Measurements from ENCODE around the gene CRIM1. TPM values are rescaled to one million over a fixed set of nuclear protein-coding genes. Genes with fewer than 3 reads are reported as not detected.

Gene CRIM1
- total RNA-seq, 2 donors from 2014 or later: 2.2 to 15.5 TPM

GRCh38 chr2:36511858-36512603 lies 156.5 kb downstream of the CRIM1 start:
- ATAC-seq (replicated peaks): peak; percentile 47
- H3K4me3 Mint-ChIP-seq: no peak overlapping the region
- no peaks in the 10 kb centered on the region for H3K4me1 Mint-ChIP-seq
- H3K27me3 Mint-ChIP-seq: no peaks in the 10 kb centered on the region
- H3K9me3 Mint-ChIP-seq: no peaks in the 10 kb centered on the region
- peaks cover 45% of the 10 kb centered on the region for H3K36me3 Mint-ChIP-seq (ENCODE audit: low read depth)
- H3K27ac Mint-ChIP-seq: no peak overlapping the region

- H3K36me3 Mint-ChIP-seq (ENCODE audit: low read depth): peaks cover 45% of the 10 kb centered on the region
- H3K27me3 Mint-ChIP-seq: no peaks in the 10 kb centered on the region
- no peak overlapping the region for H3K27ac Mint-ChIP-seq
- ATAC-seq (replicated peaks): no peak
- no peaks in the 10 kb centered on the region for H3K9me3 Mint-ChIP-seq
- H3K4me1 Mint-ChIP-seq: no peaks in the 10 kb centered on the region
- H3K4me3 Mint-ChIP-seq: no peak overlapping the region
These were observed 157.1 kb downstream of the CRIM1 start for GRCh38 chr2:36512705-36513104.

- Mint-ChIP-seq H3K4me3 (no peak overlapping the region), H3K36me3 (ENCODE audit: low read depth) (peaks cover 45% of the 10 kb centered on the region), H3K27ac (no peak overlapping the region), H3K27me3 (no peaks in the 10 kb centered on the region), H3K4me1 (no peaks in the 10 kb centered on the region), H3K9me3 (no peaks in the 10 kb centered on the region)
- ATAC-seq (replicated peaks): peak; percentile 43
These were observed 158.1 kb downstream of the CRIM1 start for GRCh38 chr2:36513661-36514060.

DNA sequence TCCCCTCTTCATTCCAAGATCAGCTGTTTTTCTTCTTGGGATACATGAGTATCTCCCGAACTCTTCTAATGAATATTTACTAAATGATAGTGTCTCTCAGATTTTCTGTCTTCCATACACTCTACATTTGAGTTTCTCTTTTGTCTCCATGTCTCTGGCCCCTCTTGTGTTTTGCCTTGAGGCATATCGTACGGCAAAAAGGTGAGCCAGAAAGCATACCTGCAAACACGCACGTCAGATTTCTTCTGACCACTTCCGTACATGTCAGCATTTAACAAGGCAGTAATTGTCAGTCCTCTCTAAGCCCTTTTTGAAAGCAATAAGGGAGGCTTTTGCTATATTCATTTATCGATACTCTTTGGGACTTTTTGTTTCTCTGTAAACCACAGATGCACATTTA lies 160.0 kb downstream of the CRIM1 start:
- H3K4me3 Mint-ChIP-seq: no peak overlapping the region
- no peaks in the 10 kb centered on the region for H3K27me3 Mint-ChIP-seq
- peaks cover 59% of the 10 kb centered on the region for H3K36me3 Mint-ChIP-seq (ENCODE audit: low read depth)
- no peaks in the 10 kb centered on the region for H3K4me1 Mint-ChIP-seq
- no peaks in the 10 kb centered on the region for H3K9me3 Mint-ChIP-seq
- H3K27ac Mint-ChIP-seq: no peak overlapping the region
- no peak for ATAC-seq (replicated peaks)

GRCh38 chr2:36516136-36516870 lies 160.7 kb downstream of the CRIM1 start:
- Mint-ChIP-seq H3K9me3 (no peaks in the 10 kb centered on the region), H3K4me3 (no peak overlapping the region), H3K27ac (no peak overlapping the region), H3K36me3 (ENCODE audit: low read depth) (peaks cover 66% of the 10 kb centered on the region), H3K27me3 (no peaks in the 10 kb centered on the region), H3K4me1 (no peaks in the 10 kb centered on the region)
- no peak for ATAC-seq (replicated peaks)

DNA sequence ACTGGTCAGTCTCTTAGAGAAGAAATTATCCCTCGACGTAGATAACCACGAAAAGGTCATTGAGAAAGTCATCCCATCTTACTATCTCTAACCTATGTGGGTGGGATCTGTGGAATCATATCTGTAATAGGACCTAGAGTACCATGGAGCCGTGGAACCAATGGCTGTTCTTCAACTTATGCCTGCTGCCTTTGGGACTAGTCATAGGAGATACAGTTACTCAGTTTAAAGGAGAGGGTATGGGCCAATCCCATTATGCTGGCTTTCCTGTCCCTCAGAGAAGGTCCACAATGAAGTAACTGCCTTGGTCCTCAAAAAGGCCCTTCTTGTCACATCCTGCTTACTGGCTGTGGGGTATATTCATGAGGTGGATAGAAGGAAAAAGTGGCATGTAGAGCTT lies 164.9 kb downstream of the CRIM1 start:
- Mint-ChIP-seq H3K27ac (no peak overlapping the region), H3K36me3 (ENCODE audit: low read depth) (peaks cover 57% of the 10 kb centered on the region), H3K27me3 (no peaks in the 10 kb centered on the region), H3K4me3 (no peak overlapping the region), H3K4me1 (no peaks in the 10 kb centered on the region), H3K9me3 (no peaks in the 10 kb centered on the region)
- no peak for ATAC-seq (replicated peaks)

DNA sequence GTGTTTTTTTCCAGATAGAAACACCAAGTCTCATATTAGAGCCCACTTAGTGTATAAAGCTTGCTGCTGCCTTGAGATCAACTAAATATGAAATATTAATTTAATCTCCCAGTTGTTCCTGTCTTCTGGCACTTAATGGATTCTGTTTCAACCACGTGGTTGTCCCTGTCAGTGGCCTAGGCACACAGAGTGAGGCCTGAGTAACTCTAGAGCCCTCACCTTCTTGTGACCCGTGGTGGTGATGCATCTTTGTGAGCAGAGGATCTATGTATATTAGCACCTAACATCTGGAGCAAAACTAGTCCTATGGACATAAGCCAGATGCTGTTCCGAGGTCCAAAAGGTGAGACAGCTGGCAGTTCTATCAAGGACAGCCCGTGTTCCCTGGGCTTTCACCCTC lies 167.6 kb downstream of the CRIM1 start:
- H3K4me1 Mint-ChIP-seq: no peaks in the 10 kb centered on the region
- no peaks in the 10 kb centered on the region for H3K9me3 Mint-ChIP-seq
- H3K27me3 Mint-ChIP-seq: no peaks in the 10 kb centered on the region
- no peak overlapping the region for H3K27ac Mint-ChIP-seq
- no peak for ATAC-seq (replicated peaks)
- H3K36me3 Mint-ChIP-seq (ENCODE audit: low read depth): peaks cover 46% of the 10 kb centered on the region
- no peak overlapping the region for H3K4me3 Mint-ChIP-seq

DNA sequence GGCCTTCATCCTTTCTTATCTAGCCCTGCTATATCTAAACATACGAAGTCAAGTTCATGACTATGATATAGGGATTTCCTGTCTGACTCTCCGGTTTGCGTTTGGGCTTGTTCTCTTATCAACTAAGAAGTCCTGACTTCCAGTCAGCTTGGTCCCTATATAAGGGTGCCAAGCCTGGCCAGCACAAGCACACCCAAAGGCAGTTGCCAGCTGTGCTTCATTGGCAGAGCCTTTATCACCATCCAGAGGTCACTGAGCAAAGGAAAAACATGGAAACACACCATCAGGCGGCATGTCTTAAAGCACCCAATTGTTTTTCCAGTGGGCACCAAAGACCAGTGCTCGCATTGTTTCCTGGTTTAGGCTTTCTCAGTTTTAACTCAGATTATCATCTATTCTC lies 169.7 kb downstream of the CRIM1 start:
- H3K36me3 Mint-ChIP-seq (ENCODE audit: low read depth): peaks cover 32% of the 10 kb centered on the region
- no peak overlapping the region for H3K4me3 Mint-ChIP-seq
- no peaks in the 10 kb centered on the region for H3K27me3 Mint-ChIP-seq
- no peaks in the 10 kb centered on the region for H3K9me3 Mint-ChIP-seq
- no peak for ATAC-seq (replicated peaks)
- no peaks in the 10 kb centered on the region for H3K4me1 Mint-ChIP-seq
- H3K27ac Mint-ChIP-seq: no peak overlapping the region

GRCh38 chr2:36526226-36526625 lies 170.6 kb downstream of the CRIM1 start:
- no peak for ATAC-seq (replicated peaks)
- no peak overlapping the region for H3K27ac Mint-ChIP-seq
- H3K4me1 Mint-ChIP-seq: no peaks in the 10 kb centered on the region
- H3K27me3 Mint-ChIP-seq: no peaks in the 10 kb centered on the region
- H3K9me3 Mint-ChIP-seq: no peaks in the 10 kb centered on the region
- no peak overlapping the region for H3K4me3 Mint-ChIP-seq
- H3K36me3 Mint-ChIP-seq (ENCODE audit: low read depth): peaks cover 26% of the 10 kb centered on the region

- H3K27me3 Mint-ChIP-seq: no peaks in the 10 kb centered on the region
- no peak for ATAC-seq (replicated peaks)
- no peak overlapping the region for H3K4me3 Mint-ChIP-seq
- H3K27ac Mint-ChIP-seq: no peak overlapping the region
- H3K36me3 Mint-ChIP-seq (ENCODE audit: low read depth): peaks cover 9% of the 10 kb centered on the region
- H3K4me1 Mint-ChIP-seq: no peaks in the 10 kb centered on the region
- no peaks in the 10 kb centered on the region for H3K9me3 Mint-ChIP-seq
These were observed 172.7 kb downstream of the CRIM1 start for GRCh38 chr2:36528274-36528673.

- H3K36me3 Mint-ChIP-seq (ENCODE audit: low read depth): peaks cover 3% of the 10 kb centered on the region
- ATAC-seq (replicated peaks): no peak
- H3K4me1 Mint-ChIP-seq: no peaks in the 10 kb centered on the region
- no peak overlapping the region for H3K4me3 Mint-ChIP-seq
- H3K27ac Mint-ChIP-seq: no peak overlapping the region
- H3K9me3 Mint-ChIP-seq: no peaks in the 10 kb centered on the region
- H3K27me3 Mint-ChIP-seq: no peaks in the 10 kb centered on the region
These were observed 173.3 kb downstream of the CRIM1 start for GRCh38 chr2:36528766-36529392.

GRCh38 chr2:36530178-36530982 lies 174.8 kb downstream of the CRIM1 start:
- Mint-ChIP-seq H3K9me3 (no peaks in the 10 kb centered on the region), H3K27me3 (no peaks in the 10 kb centered on the region), H3K36me3 (ENCODE audit: low read depth) (no peaks in the 10 kb centered on the region), H3K4me3 (no peak overlapping the region), H3K27ac (no peak overlapping the region), H3K4me1 (no peaks in the 10 kb centered on the region)
- no peak for ATAC-seq (replicated peaks)

DNA sequence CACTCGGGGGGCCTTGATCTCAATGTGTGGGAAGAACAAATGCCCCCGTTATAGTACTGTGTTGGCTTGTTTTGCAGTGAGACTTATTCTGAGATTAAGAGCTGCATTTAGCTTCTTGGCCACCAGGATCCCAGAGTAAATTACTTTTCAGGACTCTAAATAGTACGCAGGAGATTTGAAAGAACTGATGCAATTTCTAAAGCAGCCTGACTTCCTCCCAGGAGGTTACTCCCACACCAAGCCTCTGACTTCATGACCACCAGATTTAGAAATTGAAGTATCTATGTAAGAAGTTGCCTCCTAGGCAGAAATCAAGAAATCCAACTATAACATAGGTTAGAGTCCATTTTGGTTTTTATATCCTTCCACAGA lies 175.4 kb downstream of the CRIM1 start:
- H3K27ac Mint-ChIP-seq: no peak overlapping the region
- H3K27me3 Mint-ChIP-seq: no peaks in the 10 kb centered on the region
- H3K4me3 Mint-ChIP-seq: no peak overlapping the region
- no peaks in the 10 kb centered on the region for H3K4me1 Mint-ChIP-seq
- H3K36me3 Mint-ChIP-seq (ENCODE audit: low read depth): no peaks in the 10 kb centered on the region
- no peaks in the 10 kb centered on the region for H3K9me3 Mint-ChIP-seq
- no peak for ATAC-seq (replicated peaks)

- no peak for ATAC-seq (replicated peaks)
- H3K27ac Mint-ChIP-seq: peak overlapping the region; percentile 76
These were observed 178.8 kb downstream of the CRIM1 start for GRCh38 chr2:36534275-36534799.

More at GRCh38 chr2:36534275-36534799, 178.8 kb downstream of the CRIM1 start:
- H3K27me3 Mint-ChIP-seq: no peaks in the 10 kb centered on the region
- no peaks in the 10 kb centered on the region for H3K36me3 Mint-ChIP-seq (ENCODE audit: low read depth)
- H3K9me3 Mint-ChIP-seq: no peaks in the 10 kb centered on the region
- H3K4me1 Mint-ChIP-seq: no peaks in the 10 kb centered on the region
- H3K4me3 Mint-ChIP-seq: no peak overlapping the region
